PFSK-1 (cell line): Measurements from ENCODE around the gene TRAFD1.

Experiments used
- FOXP2 ChIP-seq: optimal IDR thresholded peaks from 2 replicates; pipeline ENCODE3; 2011; ENCODE audit warnings: borderline replicate concordance, control low read depth, inconsistent platforms; ENCODE audit not compliant: insufficient read depth; ENCODE audit errors: extremely low read length, extremely low read depth
- POLR2AphosphoS5 ChIP-seq: IDR thresholded peaks from 2 replicates; pipeline ENCODE4 v1.6.1; 2012; ENCODE audit warnings: low read depth, mild to moderate bottlenecking, control low read depth, low read length, moderate library complexity
- SIN3A ChIP-seq: IDR thresholded peaks from 2 replicates; pipeline ENCODE4 v1.6.1; 2012; ENCODE audit warnings: mild to moderate bottlenecking, low read length, moderate library complexity, borderline replicate concordance; ENCODE audit not compliant: insufficient read depth
- TAF1 ChIP-seq: IDR thresholded peaks from 2 replicates; pipeline ENCODE4 v1.6.1; 2012; ENCODE audit warnings: low read length, control low read depth, borderline replicate concordance; ENCODE audit not compliant: insufficient read depth
- TF ChIP-seq, protein P1 (sequence below), 2 experiments: IDR thresholded peaks; 2 replicates each; pipeline versions ENCODE4 v1.6.1 to v1.8.0; 2011 to 2012; ENCODE audit warnings: low read depth in 2 of 2, low read length in 2 of 2, control low read depth in 1 of 2, inconsistent platforms in 1 of 2, mild to moderate bottlenecking in 1 of 2, moderate library complexity in 1 of 2; ENCODE audit not compliant: insufficient read depth in 1 of 2

TRAFD1 gene

DNA sequence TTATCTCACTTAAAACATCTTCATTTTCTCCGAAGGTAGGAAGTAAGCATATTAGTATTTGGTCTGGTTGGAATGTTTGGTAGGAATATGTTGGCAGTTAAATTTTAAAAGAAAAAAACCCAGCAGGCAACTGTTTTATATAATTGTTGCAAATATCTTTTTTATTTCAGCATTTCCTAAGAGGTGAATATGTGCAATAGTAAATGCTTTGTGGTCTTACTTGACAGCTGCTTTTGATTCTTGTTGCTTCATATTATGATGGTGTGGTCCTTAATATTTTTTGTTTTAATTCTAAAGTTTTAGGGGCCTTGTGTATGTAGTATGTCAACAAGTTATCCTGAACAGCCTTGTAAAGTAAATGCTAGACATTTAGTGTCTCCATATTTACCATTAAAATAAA, 6.3 kb downstream of the TRAFD1 start:
- TF ChIP-seq POLR2AphosphoS5 = no peak
- no peak for TF ChIP-seq TAF1
- TF ChIP-seq FOXP2 = no peak
- no peak for TF ChIP-seq SIN3A
- TF ChIP-seq, protein P1, sequence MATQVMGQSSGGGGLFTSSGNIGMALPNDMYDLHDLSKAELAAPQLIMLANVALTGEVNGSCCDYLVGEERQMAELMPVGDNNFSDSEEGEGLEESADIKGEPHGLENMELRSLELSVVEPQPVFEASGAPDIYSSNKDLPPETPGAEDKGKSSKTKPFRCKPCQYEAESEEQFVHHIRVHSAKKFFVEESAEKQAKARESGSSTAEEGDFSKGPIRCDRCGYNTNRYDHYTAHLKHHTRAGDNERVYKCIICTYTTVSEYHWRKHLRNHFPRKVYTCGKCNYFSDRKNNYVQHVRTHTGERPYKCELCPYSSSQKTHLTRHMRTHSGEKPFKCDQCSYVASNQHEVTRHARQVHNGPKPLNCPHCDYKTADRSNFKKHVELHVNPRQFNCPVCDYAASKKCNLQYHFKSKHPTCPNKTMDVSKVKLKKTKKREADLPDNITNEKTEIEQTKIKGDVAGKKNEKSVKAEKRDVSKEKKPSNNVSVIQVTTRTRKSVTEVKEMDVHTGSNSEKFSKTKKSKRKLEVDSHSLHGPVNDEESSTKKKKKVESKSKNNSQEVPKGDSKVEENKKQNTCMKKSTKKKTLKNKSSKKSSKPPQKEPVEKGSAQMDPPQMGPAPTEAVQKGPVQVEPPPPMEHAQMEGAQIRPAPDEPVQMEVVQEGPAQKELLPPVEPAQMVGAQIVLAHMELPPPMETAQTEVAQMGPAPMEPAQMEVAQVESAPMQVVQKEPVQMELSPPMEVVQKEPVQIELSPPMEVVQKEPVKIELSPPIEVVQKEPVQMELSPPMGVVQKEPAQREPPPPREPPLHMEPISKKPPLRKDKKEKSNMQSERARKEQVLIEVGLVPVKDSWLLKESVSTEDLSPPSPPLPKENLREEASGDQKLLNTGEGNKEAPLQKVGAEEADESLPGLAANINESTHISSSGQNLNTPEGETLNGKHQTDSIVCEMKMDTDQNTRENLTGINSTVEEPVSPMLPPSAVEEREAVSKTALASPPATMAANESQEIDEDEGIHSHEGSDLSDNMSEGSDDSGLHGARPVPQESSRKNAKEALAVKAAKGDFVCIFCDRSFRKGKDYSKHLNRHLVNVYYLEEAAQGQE (IDR thresholded peaks at IDR 0.05; ENCODE audit: insufficient read depth in 1 of 2, low read depth in 2 of 2, low read length in 2 of 2) = no peak

DNA sequence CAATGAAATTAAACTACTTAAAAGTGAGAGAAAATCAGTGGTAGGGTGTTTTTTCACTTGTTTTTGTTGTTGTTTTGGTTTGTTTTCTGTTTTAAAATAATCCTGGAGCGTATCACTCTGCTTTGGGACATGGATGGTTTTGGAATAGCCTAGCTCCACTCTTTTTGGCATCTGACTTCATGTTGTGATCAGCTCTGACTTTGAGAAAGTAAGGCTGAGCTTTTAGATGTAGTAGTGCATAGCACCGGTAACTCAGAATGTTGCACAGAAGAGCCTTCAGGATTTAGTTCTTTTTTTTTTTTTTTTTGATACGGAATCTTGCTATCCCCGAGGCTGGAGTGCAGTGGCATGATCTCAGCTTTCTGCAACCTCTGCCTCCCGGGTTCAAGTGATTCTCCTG, 8.1 kb downstream of the TRAFD1 start:
- no peak for TF ChIP-seq FOXP2
- TF ChIP-seq, protein P1 (IDR thresholded peaks at IDR 0.05; ENCODE audit: insufficient read depth in 1 of 2, low read depth in 2 of 2, low read length in 2 of 2) = no peak
- no peak for TF ChIP-seq POLR2AphosphoS5
- TF ChIP-seq SIN3A = no peak
- TF ChIP-seq TAF1 = no peak

DNA sequence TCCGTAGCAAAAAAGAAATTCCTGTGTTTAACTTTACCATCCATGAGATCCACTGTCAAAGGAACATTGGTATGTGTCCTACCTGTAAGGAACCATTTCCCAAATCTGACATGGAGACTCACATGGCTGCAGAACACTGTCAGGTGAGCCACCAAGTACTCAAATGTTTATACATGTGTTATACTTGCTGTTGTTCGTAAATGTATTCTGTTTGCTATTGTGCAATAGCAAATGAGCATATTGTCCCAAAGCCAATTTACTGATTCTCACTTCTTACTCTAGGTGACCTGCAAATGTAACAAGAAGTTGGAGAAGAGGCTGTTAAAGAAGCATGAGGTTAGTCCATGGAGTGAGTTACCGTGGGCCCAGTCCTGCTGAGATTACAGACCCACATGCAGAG, 9.4 kb downstream of the TRAFD1 start:
- TF ChIP-seq FOXP2 (no peak), TAF1 (no peak), POLR2AphosphoS5 (no peak), SIN3A (no peak)
- TF ChIP-seq, protein P1 (IDR thresholded peaks at IDR 0.05; ENCODE audit: insufficient read depth in 1 of 2, low read depth in 2 of 2, low read length in 2 of 2) = no peak

DNA sequence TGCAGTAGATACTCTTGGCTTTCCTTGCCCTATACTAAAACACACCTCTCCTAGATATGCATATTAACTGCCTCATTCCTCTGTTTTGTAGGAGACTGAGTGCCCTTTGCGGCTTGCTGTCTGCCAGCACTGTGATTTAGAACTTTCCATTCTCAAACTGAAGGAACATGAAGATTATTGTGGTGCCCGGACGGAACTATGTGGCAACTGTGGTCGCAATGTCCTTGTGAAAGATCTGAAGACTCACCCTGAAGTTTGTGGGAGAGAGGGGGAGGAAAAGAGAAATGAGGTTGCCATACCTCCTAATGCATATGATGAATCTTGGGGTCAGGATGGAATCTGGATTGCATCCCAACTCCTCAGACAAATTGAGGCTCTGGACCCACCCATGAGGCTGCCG, 15.4 kb downstream of the TRAFD1 start:
- no peak for TF ChIP-seq SIN3A
- no peak for TF ChIP-seq TAF1
- TF ChIP-seq FOXP2 = no peak
- TF ChIP-seq, protein P1 (IDR thresholded peaks at IDR 0.05; ENCODE audit: insufficient read depth in 1 of 2, low read depth in 2 of 2, low read length in 2 of 2) = no peak
- no peak for TF ChIP-seq POLR2AphosphoS5

DNA sequence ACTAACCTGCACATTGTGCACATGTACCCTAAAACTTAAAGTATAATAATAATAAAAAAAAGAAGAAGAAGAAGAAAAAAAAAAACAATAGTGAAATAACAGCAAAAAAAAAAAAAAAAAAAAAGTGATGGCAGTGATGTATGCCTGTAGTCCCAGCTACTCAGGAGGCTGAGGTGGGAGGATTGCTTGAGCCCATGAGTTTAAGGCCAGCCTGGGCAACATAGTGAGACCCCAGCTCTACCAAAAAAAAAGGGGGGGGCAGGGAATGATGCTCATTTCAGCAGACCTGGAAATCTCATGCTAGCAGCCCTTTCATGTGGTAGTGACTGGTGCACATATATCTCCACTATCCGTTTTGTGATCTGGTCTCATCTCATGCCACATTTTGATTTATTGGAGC, 20.8 kb downstream of the TRAFD1 start:
- no peak for TF ChIP-seq POLR2AphosphoS5
- TF ChIP-seq, protein P1 (IDR thresholded peaks at IDR 0.05; ENCODE audit: insufficient read depth in 1 of 2, low read depth in 2 of 2, low read length in 2 of 2) = no peak
- TF ChIP-seq TAF1 = no peak
- TF ChIP-seq FOXP2 = no peak
- TF ChIP-seq SIN3A = no peak
